K562 (cell line): Measurements from ENCODE around the gene NSMF. TPM values are rescaled to one million over a fixed set of nuclear protein-coding genes. Genes with fewer than 3 reads are reported as not detected.

Experiments used
- ATAC-seq: fragments of 200-7000 bp; cut with Tn5 transposase; 3 replicates; pipeline ENCODE4 v1.9.1; 2020; ENCODE audit warnings: moderate library complexity
- BruUV-seq: library from RNA; stranded (reverse); fragments of 400-500 nt; replicated peaks from 2 replicates; lab custom pipeline; 2021; lab: Mats Ljungman, UMichigan
- CTCF ChIA-PET: fragments of 300-600 bp; formaldehyde crosslinking; extraction: SDS; loops from one replicate; lab custom pipeline; 2021; ENCODE audit warnings: low intra/inter-chr PET ratio; lab: Yijun Ruan, JAX
- POLR2A ChIA-PET: fragments of 300-600, 350-650 bp; sonication (Branson Sonifier 250); formaldehyde crosslinking; extraction: SDS; loops from one replicate; lab custom pipeline; 2021; ENCODE audit warnings: antibody characterized with exemption, inconsistent platforms; lab: Yijun Ruan, JAX
- DNase-seq, 4 experiments: peaks; one replicate each; pipeline versions ENCODE4 v3.0.0 to v3.0.0-alpha.2; 2011 to 2018; ENCODE audit warnings: low spot score in 3 of 4, mixed read lengths in 3 of 4; ENCODE audit errors: extremely low read depth in 1 of 4
- FAIRE-seq: peaks from 2 replicates; lab custom pipeline; 2011; peaks lifted over from hg19 to GRCh38; lab: Jason Lieb, UNC
- H2AFZ ChIP-seq: 2 replicates; pipeline ENCODE4 v1.6.0; 2011; ENCODE audit warnings: low read depth, low read length, control low read depth, inconsistent platforms
- H3K27ac ChIP-seq: fragments of 200-600 bp; 3 replicates; pipeline ENCODE4 v1.8.0; 2011; ENCODE audit warnings: low read depth, mild to moderate bottlenecking, control low read depth, inconsistent platforms, low read length, moderate library complexity, mixed read lengths; ENCODE audit errors: extremely low read depth
- H3K27me3 ChIP-seq, 2 experiments: fragments of 300-600 bp in 1 of 2; 2 replicates in 1 of 2; 3 replicates in 1 of 2; pipeline versions ENCODE4 v1.6.0 to v1.8.0; 2011; ENCODE audit warnings: inconsistent platforms in 2 of 2, low read length in 2 of 2, mild to moderate bottlenecking in 1 of 2, mixed read lengths in 1 of 2, moderate library complexity in 1 of 2; ENCODE audit not compliant: control insufficient read depth in 2 of 2, insufficient read depth in 2 of 2
- H3K36me3 ChIP-seq: fragments of 300-600 bp; 3 replicates; pipeline ENCODE4 v1.8.0; 2011; ENCODE audit warnings: mild to moderate bottlenecking, low read length, inconsistent platforms; ENCODE audit not compliant: control insufficient read depth, insufficient read depth
- H3K4me1 ChIP-seq, 2 experiments: fragments of 200-600 bp in 1 of 2; replicated peaks in 1 of 2; 2 replicates in 1 of 2; 3 replicates in 1 of 2; pipeline versions ENCODE4 v1.5.1 to v1.8.0; 2011; ENCODE audit warnings: inconsistent platforms in 2 of 2, low read length in 2 of 2, mild to moderate bottlenecking in 1 of 2, mixed read lengths in 1 of 2, moderate library complexity in 1 of 2; ENCODE audit not compliant: control insufficient read depth in 2 of 2, insufficient read depth in 2 of 2
- H3K4me2 ChIP-seq: 2 replicates; pipeline ENCODE4 v1.6.1; 2011; ENCODE audit warnings: low read length, control low read depth, inconsistent platforms, mixed read lengths; ENCODE audit not compliant: insufficient read depth
- H3K4me3 ChIP-seq: fragments of 200-600 bp; sonication (generic), shearing (Covaris generic); 2 replicates; pipeline ENCODE4 v1.5.1; 2016; ENCODE audit warnings: control low read depth, inconsistent platforms
- H3K79me2 ChIP-seq: fragments of 200-600 bp; 3 replicates; pipeline ENCODE4 v1.8.0; 2011; ENCODE audit warnings: low read length, inconsistent platforms; ENCODE audit not compliant: control insufficient read depth, insufficient read depth
- H3K9ac ChIP-seq, 2 experiments: 2 replicates each; pipeline versions ENCODE4 v1.6.0 to v1.6.1; 2011; ENCODE audit warnings: low read depth in 2 of 2, low read length in 2 of 2, control low read depth in 1 of 2, inconsistent platforms in 1 of 2, mild to moderate bottlenecking in 1 of 2, mixed read lengths in 1 of 2; ENCODE audit not compliant: insufficient read depth in 1 of 2
- H3K9me1 ChIP-seq: one replicate; pipeline ENCODE4 v1.6.0; 2011; ENCODE audit warnings: inconsistent platforms, mild to moderate bottlenecking, low read length, moderate library complexity; ENCODE audit not compliant: control insufficient read depth, insufficient read depth
- H3K9me3 ChIP-seq: replicated peaks from 2 replicates; pipeline ENCODE4 v1.5.1; 2011; ENCODE audit warnings: low read depth, low read length, inconsistent platforms; ENCODE audit not compliant: control insufficient read depth, insufficient read depth
- H4K20me1 ChIP-seq: replicated peaks from 2 replicates; pipeline ENCODE4 v1.6.1; 2011; ENCODE audit warnings: low read length, inconsistent platforms, mixed read lengths; ENCODE audit not compliant: control insufficient read depth, insufficient read depth
- CHD2 ChIP-seq: IDR thresholded peaks from 2 replicates; pipeline ENCODE4 v1.6.1; 2011; ENCODE audit warnings: low read depth, low read length
- E2F6 ChIP-seq, 2 experiments: IDR thresholded peaks; 2 replicates each; pipeline ENCODE4 v1.6.1; 2011; ENCODE audit warnings: borderline replicate concordance in 1 of 2, control low read depth in 1 of 2, low read depth in 1 of 2, low read length in 1 of 2, mild to moderate bottlenecking in 1 of 2, mixed read lengths in 1 of 2, moderate library complexity in 1 of 2; ENCODE audit not compliant: insufficient read depth in 1 of 2, insufficient read length in 1 of 2, poor library complexity in 1 of 2, severe bottlenecking in 1 of 2; ENCODE audit errors: extremely low read depth in 1 of 2
- MAX ChIP-seq: sonication (generic); formaldehyde crosslinking; IDR thresholded peaks from 2 replicates; pipeline ENCODE4 v1.9.0; 2022; ENCODE audit warnings: mild to moderate bottlenecking, missing genetic modification reagents
- SLC30A9 ChIP-seq: fragments of 250-450 bp; sonication (Bioruptor Pico); IDR thresholded peaks from 2 replicates; pipeline ENCODE4 v1.8.0; 2022; ENCODE audit warnings: mild to moderate bottlenecking, moderate library complexity
- ZBTB7A ChIP-seq: IDR thresholded peaks from 2 replicates; pipeline ENCODE4 v1.6.1; 2011; ENCODE audit warnings: low read depth, mild to moderate bottlenecking, low read length, moderate library complexity, borderline replicate concordance; ENCODE audit not compliant: control insufficient read depth
- ZBTB9 ChIP-seq: fragments of 450-650 bp; formaldehyde crosslinking; IDR thresholded peaks from 2 replicates; pipeline ENCODE4 v1.4.0; 2020; ENCODE audit warnings: mild to moderate bottlenecking, moderate library complexity
- ZNF57 ChIP-seq: fragments of 450-650 bp; formaldehyde crosslinking; IDR thresholded peaks from 2 replicates; pipeline ENCODE4 v1.4.0; 2020; ENCODE audit warnings: mild to moderate bottlenecking, moderate library complexity
- ZNF592 ChIP-seq: fragments of 450-650 bp; IDR thresholded peaks from 2 replicates; pipeline ENCODE4 v1.6.1; 2017; ENCODE audit warnings: antibody characterized with exemption, mild to moderate bottlenecking
- WGBS: fragments of 100-300 bp; shearing (Covaris generic); methylation state at CpG from one replicate; pipeline ENCODE4 v1.1.6; 2016; ENCODE audit warnings: low coverage, mixed read lengths; ENCODE audit not compliant: insufficient coverage; ENCODE audit errors: missing lambda C conversion rate; 5-methylcytosine and 5-hydroxymethylcytosine counted together
- in situ Hi-C: fragments of 300-500 bp; cut with MboI; formaldehyde crosslinking; loops from 4 replicates; pipeline ENCODE4 v1.15.0; 2018; ENCODE audit warnings: inconsistent platforms, mixed read lengths
- intact Hi-C: fragments of 100-400 bp; cut with micrococcal nuclease; formaldehyde crosslinking; loops from 2 replicates; pipeline ENCODE4 v1.14.2; 2022
- polyA plus RNA-seq, 8 experiments: library from polyadenylated mRNA; depleted of rRNA in 4 of 8; stranded (reverse) in 5 of 8; unstranded in 3 of 8; fragments of >200 nt; fragmentation: Nextera tagmentation in 2 of 8; fragmentation: Illumina TruSeq in 1 of 8; extraction: Ambion mirVana in 2 of 8; extraction: Trizol in 1 of 8; gene quantifications; 2 replicates each; pipeline versions ENCODE4 v1.2.1 to v1.2.3, GENCODE V29; 2011 to 2014; ENCODE audit warnings: inconsistent platforms in 1 of 8, missing spikeins in 1 of 8
- total RNA-seq, 7 experiments: library from RNA; depleted of rRNA in 6 of 7; stranded (reverse); fragments of >200 nt in 6 of 7; fragmentation: Illumina TruSeq in 2 of 7; extraction: Trizol in 2 of 7; gene quantifications; 2 replicates each; pipeline versions ENCODE4 v1.2.1 to v1.2.3, GENCODE V29; 2011 to 2021; ENCODE audit warnings: low replicate concordance in 1 of 7

NSMF gene
- total and polyA plus RNA-seq, 9 of the 15 experiments (the other 6 are each of a cell fraction or from before 2014, with no cell fraction given): 0.20 to 82.7 (median 29.3) TPM

- Histone ChIP-seq H3K9me1 (no peaks in the 10 kb centered on the region), H3K9me3 (no peaks in the 10 kb centered on the region), H3K36me3 (no peaks in the 10 kb centered on the region), H3K4me1 (peaks cover 44 to 63% of the 10 kb centered on the region in 2 experiments), H4K20me1 (no peaks in the 10 kb centered on the region), H2AFZ (peak overlapping the region; percentile 75), H3K4me3 (no peak overlapping the region), H3K79me2 (no peaks in the 10 kb centered on the region), H3K4me2 (peak overlapping the region; percentile 60), H3K9ac (peak overlapping the region in 1 of 2 experiments; percentile 80; a peak in 3 of 4 replicates), H3K27ac (peak overlapping the region; percentile 55; the same call in 2 of the 3 replicates), H3K27me3 (no peaks in the 10 kb centered on the region; a peak in 1 of 5 replicates)
- BruUV-seq: no TSS peak
- ChIA-PET POLR2A (interaction anchor here (0.6 to 2.0 kb wide), 7 partner anchors 10 to 1180 kb away, joined by 3 to 11 read pairs (median 3); no protein-coding TSS in a partner anchor), CTCF (no interaction called here)
- in situ Hi-C loops (no loop called here), intact Hi-C loops (loop anchor here (2.0 kb wide), 1 partner anchor 32 kb away; no protein-coding TSS in a partner anchor)
- peak; percentile 86 for FAIRE-seq
- peak; percentile 97 to 99 (median 99) for DNase-seq
- 31% methylated on average over 15 of the region's 20 CpGs for WGBS
- peak; percentile 99 for ATAC-seq
- TF ChIP-seq ZBTB9 (CRISPR knock-in tag): no peak
- TF ChIP-seq MAX (CRISPR knock-in tag): peak; percentile 85
- TF ChIP-seq E2F6 (IDR thresholded peaks at IDR 0.05; ENCODE audit: borderline replicate concordance in 1 of 2, extremely low read depth in 1 of 2, insufficient read depth in 1 of 2, insufficient read length in 1 of 2, low read depth in 1 of 2, low read length in 1 of 2, poor library complexity in 1 of 2, severe bottlenecking in 1 of 2): peak; percentile 31 to 57
- no peak for TF ChIP-seq SLC30A9
- TF ChIP-seq ZNF592: 0 out of 2 replicates have a peak, but pooled peaks have one; percentile 34
- TF ChIP-seq ZNF57 (CRISPR knock-in tag): no peak
- peak; percentile 77; the same call in 1 of the 2 replicates for TF ChIP-seq ZBTB7A
- TF ChIP-seq CHD2: no peak
These were observed 33.6 kb upstream of the NSMF start for GRCh38 chr9:137492464-137493363.
